MM.1S (cell line): ENCODE measurements around the gene CARF.

Source experiments
- CTCF ChIP-seq: fragments of 300-600 bp; sonication (generic); IDR thresholded peaks from 2 replicates; pipeline ENCODE4 v1.5.1; 2016; ENCODE audit warnings: antibody characterized with exemption, low read length, mixed read lengths
- EZH2 ChIP-seq: fragments of 300-600 bp; sonication (generic); optimal IDR thresholded peaks from 2 replicates; pipeline ENCODE3; 2017; ENCODE audit warnings: low read depth, mild to moderate bottlenecking, antibody characterized with exemption, low read length, mixed read lengths
- EZH2phosphoT487 ChIP-seq: fragments of 300-600 bp; sonication (generic); IDR thresholded peaks from 2 replicates; pipeline ENCODE4 v1.6.1; 2018; ENCODE audit warnings: antibody characterized with exemption, low read length

DNA sequence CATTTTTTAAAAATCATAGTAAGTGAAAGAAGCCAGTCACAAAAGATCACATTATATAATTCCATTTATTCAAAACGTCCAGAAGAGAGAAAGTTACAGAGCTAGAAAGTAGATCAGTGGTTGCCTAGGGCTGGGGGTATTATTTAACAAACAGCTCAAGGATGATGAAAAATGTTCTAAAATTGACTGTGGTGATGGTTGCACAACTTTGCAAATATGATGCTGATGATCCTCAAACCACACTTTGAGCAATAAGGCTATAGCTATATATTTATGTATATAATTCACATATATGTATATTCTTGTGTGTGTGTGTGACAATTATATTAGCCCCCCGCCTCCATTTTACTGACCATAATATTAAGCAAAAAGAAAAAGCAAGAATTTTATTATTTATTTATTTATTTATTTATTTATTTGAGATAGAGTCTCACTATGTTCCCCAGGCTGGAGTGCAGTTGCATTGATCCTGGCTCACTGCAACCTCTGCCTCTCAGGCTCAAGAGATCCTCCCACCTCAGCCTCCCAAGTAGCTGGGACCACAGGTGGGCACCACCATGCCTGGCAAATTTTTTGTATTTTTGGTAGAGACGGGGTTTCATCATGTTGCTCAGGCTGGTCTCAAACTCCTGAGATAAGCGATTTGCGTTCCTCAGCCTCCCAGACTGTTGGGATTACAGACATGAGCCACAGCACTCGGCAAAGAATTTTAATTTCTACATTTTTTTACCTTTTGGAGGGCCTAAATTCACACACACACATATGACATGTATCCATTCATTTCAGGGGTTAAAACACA lies 2.5 kb upstream of the CARF start:
- no peak for TF ChIP-seq EZH2phosphoT487
- no peak for TF ChIP-seq CTCF
- no peak for TF ChIP-seq EZH2
